Fibroblast of lung (primary cell): Measurements from ENCODE around the gene NOP9.
A peak's percentile ranks its signal among the peaks of the same experiment; 100 is the strongest.

Experiments
- EZH2 ChIP-seq: IDR thresholded peaks from 2 replicates; pipeline ENCODE4 v1.5.1; 2012; ENCODE audit warnings: low read length, control low read depth, mild to moderate bottlenecking; ENCODE audit errors: missing control alignments
- TF ChIP-seq, protein P1 (sequence below), 2 donors: IDR thresholded peaks in 1 of 2; conservative IDR thresholded peaks in 1 of 2; 1 replicate in 1 of 2; 2 replicates in 1 of 2; pipeline ENCODE4 v1.5.1; 2011 to 2012; ENCODE audit warnings: low read length in 2 of 2, control low read depth in 1 of 2, inconsistent platforms in 1 of 2, low read depth in 1 of 2, mild to moderate bottlenecking in 1 of 2

- TF ChIP-seq, protein P1, sequence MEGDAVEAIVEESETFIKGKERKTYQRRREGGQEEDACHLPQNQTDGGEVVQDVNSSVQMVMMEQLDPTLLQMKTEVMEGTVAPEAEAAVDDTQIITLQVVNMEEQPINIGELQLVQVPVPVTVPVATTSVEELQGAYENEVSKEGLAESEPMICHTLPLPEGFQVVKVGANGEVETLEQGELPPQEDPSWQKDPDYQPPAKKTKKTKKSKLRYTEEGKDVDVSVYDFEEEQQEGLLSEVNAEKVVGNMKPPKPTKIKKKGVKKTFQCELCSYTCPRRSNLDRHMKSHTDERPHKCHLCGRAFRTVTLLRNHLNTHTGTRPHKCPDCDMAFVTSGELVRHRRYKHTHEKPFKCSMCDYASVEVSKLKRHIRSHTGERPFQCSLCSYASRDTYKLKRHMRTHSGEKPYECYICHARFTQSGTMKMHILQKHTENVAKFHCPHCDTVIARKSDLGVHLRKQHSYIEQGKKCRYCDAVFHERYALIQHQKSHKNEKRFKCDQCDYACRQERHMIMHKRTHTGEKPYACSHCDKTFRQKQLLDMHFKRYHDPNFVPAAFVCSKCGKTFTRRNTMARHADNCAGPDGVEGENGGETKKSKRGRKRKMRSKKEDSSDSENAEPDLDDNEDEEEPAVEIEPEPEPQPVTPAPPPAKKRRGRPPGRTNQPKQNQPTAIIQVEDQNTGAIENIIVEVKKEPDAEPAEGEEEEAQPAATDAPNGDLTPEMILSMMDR (conservative IDR thresholded peaks at IDR 0.05 in 1 of 2, IDR thresholded peaks at IDR 0.05 in 1 of 2; ENCODE audit: low read depth in 1 of 2, low read length in 2 of 2) = peak in 1 of 2 donors; percentile 9
- no peak for TF ChIP-seq EZH2
Measured at GRCh38 chr14:24310646-24311604, 11.3 kb downstream of the NOP9 start, which contains the start of gene LTB4R.
